22Rv1 (cell line): ENCODE measurements around the gene CPZ.

ENCODE experiments used
- H3K27ac ChIP-seq: fragments of 450-650 bp; 2 replicates; pipeline ENCODE4 v1.5.1; 2017
- ZFX ChIP-seq: fragments of 450-650 bp; IDR thresholded peaks from 2 replicates; pipeline ENCODE4 v1.6.1; 2017; ENCODE audit warnings: antibody characterized with exemption, borderline replicate concordance
- TF ChIP-seq, protein P1 (sequence below): fragments of 450-650 bp; IDR thresholded peaks from 2 replicates; pipeline ENCODE4 v1.5.1; 2017; ENCODE audit warnings: mild to moderate bottlenecking

The CPZ gene

DNA sequence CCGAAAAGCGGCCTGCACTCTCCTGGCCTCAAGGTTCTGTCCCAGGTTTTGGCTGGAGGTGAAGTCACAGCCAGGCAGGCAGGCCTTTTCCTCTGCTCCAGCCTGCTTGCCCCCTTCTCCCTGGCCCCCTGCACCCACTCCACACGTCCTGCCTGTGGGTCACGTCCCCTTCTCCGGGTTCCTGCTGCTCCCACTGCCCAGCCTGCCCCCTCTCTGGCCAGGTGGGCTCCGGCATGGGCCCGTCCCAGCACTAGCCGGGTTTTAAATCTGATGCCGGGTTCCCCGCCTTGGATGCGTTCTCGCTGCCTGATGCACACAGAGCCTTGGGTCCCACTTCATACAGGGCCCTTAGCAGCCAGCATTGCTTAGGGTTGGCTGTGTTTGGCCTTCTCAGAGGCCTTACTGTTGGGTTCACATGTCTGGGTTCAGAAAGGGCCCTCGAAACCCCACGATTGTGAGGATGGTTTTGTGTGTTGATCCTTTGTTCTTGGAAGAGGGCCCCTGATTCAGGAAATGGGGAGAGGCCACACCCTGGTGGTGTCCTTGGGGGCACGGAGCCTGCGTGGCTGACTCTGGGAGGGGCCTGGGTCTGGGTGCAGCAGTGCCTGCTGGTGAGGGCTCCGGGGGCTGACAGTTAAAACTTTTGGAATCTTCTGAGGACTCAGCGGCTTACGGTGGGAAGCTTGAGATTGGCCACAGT, 6.0 kb downstream of the CPZ start:
- no peak overlapping the region for H3K27ac ChIP-seq
- TF ChIP-seq, protein P1, sequence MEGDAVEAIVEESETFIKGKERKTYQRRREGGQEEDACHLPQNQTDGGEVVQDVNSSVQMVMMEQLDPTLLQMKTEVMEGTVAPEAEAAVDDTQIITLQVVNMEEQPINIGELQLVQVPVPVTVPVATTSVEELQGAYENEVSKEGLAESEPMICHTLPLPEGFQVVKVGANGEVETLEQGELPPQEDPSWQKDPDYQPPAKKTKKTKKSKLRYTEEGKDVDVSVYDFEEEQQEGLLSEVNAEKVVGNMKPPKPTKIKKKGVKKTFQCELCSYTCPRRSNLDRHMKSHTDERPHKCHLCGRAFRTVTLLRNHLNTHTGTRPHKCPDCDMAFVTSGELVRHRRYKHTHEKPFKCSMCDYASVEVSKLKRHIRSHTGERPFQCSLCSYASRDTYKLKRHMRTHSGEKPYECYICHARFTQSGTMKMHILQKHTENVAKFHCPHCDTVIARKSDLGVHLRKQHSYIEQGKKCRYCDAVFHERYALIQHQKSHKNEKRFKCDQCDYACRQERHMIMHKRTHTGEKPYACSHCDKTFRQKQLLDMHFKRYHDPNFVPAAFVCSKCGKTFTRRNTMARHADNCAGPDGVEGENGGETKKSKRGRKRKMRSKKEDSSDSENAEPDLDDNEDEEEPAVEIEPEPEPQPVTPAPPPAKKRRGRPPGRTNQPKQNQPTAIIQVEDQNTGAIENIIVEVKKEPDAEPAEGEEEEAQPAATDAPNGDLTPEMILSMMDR: no peak
- TF ChIP-seq ZFX: no peak

DNA sequence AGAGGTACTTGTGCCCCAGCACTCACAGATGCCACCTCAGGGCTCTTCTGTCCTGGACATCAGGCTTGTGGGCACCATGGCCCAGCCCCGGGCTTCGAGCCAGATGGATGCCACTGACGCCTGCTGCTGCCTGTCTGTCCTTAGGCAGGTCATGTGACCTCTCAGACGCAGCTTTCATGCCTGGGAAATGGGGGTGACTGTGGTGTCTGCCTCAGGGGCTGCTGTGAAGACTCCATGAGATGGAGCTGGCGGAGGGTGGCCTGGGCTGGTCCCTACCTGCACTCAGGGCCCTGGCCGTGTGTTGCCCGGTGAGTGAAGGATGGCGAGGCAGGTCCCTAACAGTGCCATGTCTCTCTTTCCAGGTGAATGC, 6.5 kb downstream of the CPZ start:
- H3K27ac ChIP-seq: no peak overlapping the region
- TF ChIP-seq, protein P1: no peak
- no peak for TF ChIP-seq ZFX

DNA sequence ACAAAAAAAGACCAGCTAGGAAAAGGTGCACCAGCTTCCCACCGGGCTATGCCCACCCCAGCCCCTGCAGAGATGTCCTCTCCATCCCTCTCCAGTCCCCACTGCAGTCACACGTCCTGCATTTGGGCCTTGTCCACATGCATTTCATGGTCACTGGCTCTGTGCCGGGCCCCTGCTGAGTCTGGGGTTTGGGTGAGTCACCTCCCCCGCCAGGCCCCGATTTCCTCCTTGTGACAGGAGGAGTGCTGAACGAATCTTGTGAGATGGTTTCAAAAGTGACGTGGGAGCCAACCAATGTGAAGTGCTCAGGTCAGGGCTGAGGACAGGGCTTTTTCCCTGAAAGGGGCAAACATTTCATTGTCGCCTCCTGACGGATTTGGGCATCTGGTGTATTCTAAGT, 7.1 kb downstream of the CPZ start:
- H3K27ac ChIP-seq: no peak overlapping the region
- TF ChIP-seq, protein P1: no peak
- no peak for TF ChIP-seq ZFX

DNA sequence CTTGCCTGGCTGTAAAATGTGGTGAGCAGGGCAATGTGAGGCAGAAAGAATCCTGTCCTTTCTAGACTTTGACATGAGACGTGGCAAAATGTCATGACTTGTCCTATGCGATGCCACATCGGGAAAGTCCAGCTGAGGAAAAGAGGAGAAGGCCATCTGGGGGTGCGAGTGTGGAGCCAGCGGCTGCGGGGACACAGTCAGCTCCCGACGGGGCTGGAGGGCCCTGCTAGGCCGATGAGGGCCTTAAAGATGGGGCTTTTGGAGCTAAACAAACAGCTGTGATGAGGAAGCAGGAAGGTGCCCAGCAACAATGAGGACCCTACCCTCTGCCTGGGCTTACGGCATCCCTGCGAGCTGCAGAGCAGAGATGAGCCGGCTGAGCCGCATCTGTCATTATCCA, 7.7 kb downstream of the CPZ start:
- no peak for TF ChIP-seq ZFX
- TF ChIP-seq, protein P1: no peak
- no peak overlapping the region for H3K27ac ChIP-seq

DNA sequence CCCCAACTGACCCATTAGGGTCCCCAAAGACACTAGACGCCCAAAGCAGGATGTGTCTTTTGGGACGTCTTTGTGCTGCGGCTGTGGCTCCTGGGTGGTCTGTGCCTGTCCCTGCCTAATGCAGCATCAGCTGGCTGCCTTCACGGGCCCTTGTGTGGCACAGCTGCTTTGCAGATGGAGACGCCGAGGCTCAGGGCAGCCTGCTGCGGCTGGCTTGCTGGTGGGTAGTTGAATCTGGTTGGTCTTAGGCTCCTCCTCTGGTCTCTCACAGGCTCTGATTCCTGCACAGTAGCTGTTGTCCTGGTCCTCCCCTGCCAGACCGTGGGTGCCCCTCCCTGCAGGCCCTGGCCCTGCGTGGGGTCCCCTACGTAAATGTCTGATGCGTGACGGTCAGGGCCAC, 8.1 kb downstream of the CPZ start:
- TF ChIP-seq ZFX: no peak
- TF ChIP-seq, protein P1: no peak
- no peak overlapping the region for H3K27ac ChIP-seq

DNA sequence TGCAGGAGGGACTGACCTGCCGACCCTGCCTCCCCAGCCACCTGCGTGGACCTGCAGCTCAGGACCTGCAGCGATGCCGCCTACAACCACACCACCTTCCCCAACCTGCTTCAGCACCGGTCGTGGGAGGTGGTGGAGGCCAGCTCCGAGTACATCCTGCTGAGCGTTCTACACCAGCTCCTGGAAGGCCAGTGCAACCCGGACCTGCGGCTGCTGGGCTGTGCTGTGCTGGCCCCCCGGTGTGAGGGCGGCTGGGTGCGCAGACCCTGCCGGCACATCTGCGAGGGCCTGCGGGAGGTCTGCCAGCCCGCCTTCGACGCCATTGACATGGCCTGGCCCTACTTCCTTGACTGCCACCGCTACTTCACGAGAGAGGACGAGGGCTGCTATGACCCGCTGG, 8.5 kb downstream of the CPZ start:
- no peak overlapping the region for H3K27ac ChIP-seq
- no peak for TF ChIP-seq ZFX
- TF ChIP-seq, protein P1: no peak

DNA sequence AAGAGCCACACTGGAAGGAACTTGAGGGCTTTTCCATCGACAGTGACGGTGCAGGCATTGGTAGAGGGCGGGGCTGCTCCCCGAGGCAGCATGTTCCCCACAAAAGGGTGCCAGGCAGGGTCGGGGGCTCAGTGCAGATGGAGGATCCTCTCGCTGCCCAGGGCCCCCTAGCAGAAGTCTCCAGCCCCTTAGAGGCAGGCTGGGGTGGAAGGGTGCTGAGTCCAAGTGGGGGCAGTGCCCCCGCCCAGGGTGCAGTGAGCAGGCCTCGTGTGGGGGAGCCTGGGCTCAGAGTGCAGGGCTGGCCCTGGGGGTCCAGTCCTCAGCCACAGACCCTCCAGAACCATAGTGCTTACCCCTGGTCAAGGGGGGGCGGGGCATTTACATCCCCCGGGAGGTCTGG, 9.0 kb downstream of the CPZ start:
- no peak overlapping the region for H3K27ac ChIP-seq
- TF ChIP-seq ZFX: no peak
- TF ChIP-seq, protein P1: no peak
